Large intestine (tissue), 12 donors: ENCODE measurements around the gene BTBD7. TPM values are rescaled to one million over a fixed set of nuclear protein-coding genes. Genes with fewer than 3 reads are reported as not detected.
"Not testable (repeated sequence)": the region's sequence is repeated elsewhere in the genome, so short reads cannot be mapped to it uniquely, and the experiment has no call there.

Source experiments
- DNase-seq, 2 donors: peaks; one replicate each; pipeline versions ENCODE4 v3.0.0 to v3.0.0-alpha.2; 2013
- H3K27ac ChIP-seq: one replicate; pipeline ENCODE4 v1.5.1; 2013; ENCODE audit warnings: low read length
- H3K27me3 ChIP-seq: 2 replicates; pipeline ENCODE4 v1.6.1; 2013; ENCODE audit warnings: low read length; ENCODE audit not compliant: control insufficient read depth, insufficient read depth
- H3K36me3 ChIP-seq: 2 replicates; pipeline ENCODE4 v1.6.1; 2013; ENCODE audit warnings: low read length; ENCODE audit not compliant: control insufficient read depth, insufficient read depth
- H3K4me1 ChIP-seq: one replicate; pipeline ENCODE4 v1.6.1; 2013; ENCODE audit warnings: low read length; ENCODE audit not compliant: control insufficient read depth, insufficient read depth
- H3K4me3 ChIP-seq: one replicate; pipeline ENCODE4 v1.5.1; 2013; ENCODE audit warnings: low read length
- H3K9me3 ChIP-seq: one replicate; pipeline ENCODE4 v1.6.1; 2013; ENCODE audit warnings: mild to moderate bottlenecking, low read depth, low read length, moderate library complexity; ENCODE audit not compliant: control insufficient read depth
- WGBS: methylation state at CpG from one replicate; pipeline ENCODE4 v1.1.5; 2013; ENCODE audit warnings: low lambda C conversion rate; ENCODE audit not compliant: insufficient coverage; 5-methylcytosine and 5-hydroxymethylcytosine counted together
- long read RNA-seq, 11 donors: transcript quantifications; one replicate each; lab custom pipeline, GENCODE V29; 2026
- polyA plus RNA-seq: library from polyadenylated mRNA; unstranded; fragments of 120-200 nt; gene quantifications from one replicate; pipeline ENCODE4 v1.2.1, GENCODE V29; 2013

The BTBD7 gene
- polyA plus RNA-seq: 36.2 TPM
- long read RNA-seq, donor 1, partial matches to known transcripts: 7 of 8 reads
- long read RNA-seq, donor 1, other reads (novel, unspliced or antisense): 0 of 8 reads
- long read RNA-seq, donor 2, full-length matches to known transcripts: 6 of 6 reads
- long read RNA-seq, donor 2, partial matches to known transcripts: 0 of 6 reads
- long read RNA-seq, donor 2, other reads (novel, unspliced or antisense): 0 of 6 reads
- long read RNA-seq, donor 3: 0 reads
- long read RNA-seq, donor 4, full-length matches to known transcripts: 2 of 2 reads
- long read RNA-seq, donor 4, partial matches to known transcripts: 0 of 2 reads
- long read RNA-seq, donor 4, other reads (novel, unspliced or antisense): 0 of 2 reads
- long read RNA-seq, donor 5, full-length matches to known transcripts: 1 of 1 reads
- long read RNA-seq, donor 5, partial matches to known transcripts: 0 of 1 reads
- long read RNA-seq, donor 5, other reads (novel, unspliced or antisense): 0 of 1 reads
- long read RNA-seq, donor 6, full-length matches to known transcripts: 3 of 3 reads
- long read RNA-seq, donor 6, partial matches to known transcripts: 0 of 3 reads
- long read RNA-seq, donor 6, other reads (novel, unspliced or antisense): 0 of 3 reads
- long read RNA-seq, donor 7, partial matches to known transcripts: 7 of 7 reads
- long read RNA-seq, donor 7, other reads (novel, unspliced or antisense): 0 of 7 reads
- long read RNA-seq, donor 8, full-length matches to known transcripts: 1 of 1 reads
- long read RNA-seq, donor 8, partial matches to known transcripts: 0 of 1 reads
- long read RNA-seq, donor 8, other reads (novel, unspliced or antisense): 0 of 1 reads
- long read RNA-seq, donor 9, partial matches to known transcripts: 0 of 1 reads
- long read RNA-seq, donor 9, other reads (novel, unspliced or antisense): 0 of 1 reads
- long read RNA-seq, donor 10, full-length matches to known transcripts: 2 of 2 reads
- long read RNA-seq, donor 10, partial matches to known transcripts: 0 of 2 reads
- long read RNA-seq, donor 10, other reads (novel, unspliced or antisense): 0 of 2 reads
- long read RNA-seq, donor 11, partial matches to known transcripts: 0 of 1 reads
- long read RNA-seq, donor 11, other reads (novel, unspliced or antisense): 0 of 1 reads

DNA sequence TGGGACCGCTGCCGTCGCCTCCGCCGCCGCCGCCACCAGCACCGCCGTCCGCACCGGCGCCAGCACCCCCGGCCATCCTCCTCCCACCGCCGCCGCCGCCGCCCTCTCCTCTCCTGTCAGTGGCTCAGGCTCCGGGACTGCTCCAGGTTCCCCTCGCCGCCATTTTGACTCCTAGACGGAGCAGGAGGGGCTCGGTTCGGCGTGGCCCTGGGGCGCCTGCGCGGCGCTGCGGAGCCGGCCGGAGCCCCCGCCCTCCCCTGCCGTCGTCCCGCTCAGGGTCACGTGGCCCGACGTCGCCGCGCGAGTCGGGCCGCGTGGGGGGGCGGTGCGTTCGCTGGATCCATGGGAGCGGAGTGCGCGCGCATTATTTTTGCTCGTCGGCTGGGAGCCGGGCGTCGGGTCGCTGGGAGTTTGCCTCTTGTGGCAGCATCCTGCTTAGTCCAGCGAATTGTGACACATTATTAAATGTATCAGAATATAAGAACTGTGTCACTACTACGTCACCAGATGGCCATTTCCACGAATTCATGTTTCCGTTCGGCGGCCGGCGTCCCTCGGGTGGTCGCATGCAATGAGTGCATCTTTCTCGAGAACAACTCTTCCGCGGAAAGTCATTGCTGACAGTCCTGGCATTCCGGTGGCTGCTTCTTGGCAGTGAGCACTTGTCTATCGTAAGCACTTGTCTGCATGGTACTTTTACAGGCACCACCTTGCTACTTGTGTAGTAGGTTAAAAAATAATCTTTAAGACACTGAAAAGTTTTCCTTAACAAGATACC is at the start of gene BTBD7:
Gene BTBD7 (minus strand): TSS at position 184 of the 778 bp plus-strand sequence. CDS start 36,985 bp downstream, outside the sequence.
- Histone ChIP-seq H3K27me3 (no peaks in the 10 kb centered on the region), H3K36me3 (no peaks in the 10 kb centered on the region), H3K9me3 (peaks cover 3% of the 10 kb centered on the region), H3K4me3 (peak within 1 kb of the TSS; percentile 77), H3K27ac (peak within 1 kb of the TSS; percentile 90), H3K4me1 (peaks cover 15% of the 10 kb centered on the region)
- no CpG with 5 or more reads among the region's 74 CpGs for WGBS
- DNase-seq: peak; percentile 97

DNA sequence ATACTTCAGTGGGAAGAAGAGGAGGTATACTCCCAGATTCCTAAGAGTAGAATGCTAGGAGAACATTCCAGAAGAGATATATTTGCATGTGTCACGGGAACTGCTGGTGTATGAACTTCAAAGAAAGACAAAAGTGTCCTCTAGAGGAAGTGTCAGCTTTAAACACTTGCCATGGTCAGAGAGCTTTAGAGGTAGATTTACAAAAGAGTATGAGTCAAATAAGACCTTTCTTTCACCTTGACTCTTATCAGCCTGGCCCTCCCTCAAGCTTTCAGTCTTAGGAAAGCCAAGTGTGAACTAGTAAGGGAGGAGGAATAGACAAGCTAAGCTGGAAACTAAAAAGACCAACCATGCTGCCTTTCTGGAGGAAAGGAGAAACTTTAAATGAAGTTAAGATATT is 48.8 kb upstream of the BTBD7 start:
- no CpG with 5 or more reads among the region's 1 CpG for WGBS
- H3K9me3 ChIP-seq: no peaks in the 10 kb centered on the region
- H3K27me3 ChIP-seq: peaks cover 3% of the 10 kb centered on the region
- H3K36me3 ChIP-seq: no peaks in the 10 kb centered on the region
- no peaks in the 10 kb centered on the region for H3K4me1 ChIP-seq
- no peak overlapping the region for H3K4me3 ChIP-seq
- no peak for DNase-seq
- no peak overlapping the region for H3K27ac ChIP-seq

DNA sequence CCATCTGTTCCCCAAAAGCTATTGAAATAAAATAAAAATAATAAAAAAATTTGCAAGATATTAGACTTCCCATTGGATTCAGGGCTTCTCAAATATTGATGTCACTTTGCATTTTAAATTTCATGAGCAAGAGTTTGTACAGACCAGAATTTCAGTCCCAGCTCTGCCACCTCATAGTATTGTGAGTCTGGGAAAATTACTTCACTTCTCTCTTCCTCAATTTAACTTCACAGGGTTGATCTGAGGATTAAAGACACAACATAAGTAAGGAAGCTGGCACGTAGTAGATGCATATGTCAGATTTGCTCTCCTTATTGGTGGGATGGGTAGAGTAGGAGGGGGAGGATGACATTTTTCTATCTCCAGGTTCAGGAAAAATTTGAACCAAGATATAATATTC is 47.0 kb upstream of the BTBD7 start:
- Histone ChIP-seq H3K9me3 (no peaks in the 10 kb centered on the region), H3K27ac (no peak overlapping the region), H3K4me3 (no peak overlapping the region), H3K4me1 (no peaks in the 10 kb centered on the region), H3K27me3 (peaks cover 3% of the 10 kb centered on the region), H3K36me3 (no peaks in the 10 kb centered on the region)
- WGBS: no CpG with 5 or more reads among the region's 1 CpG
- DNase-seq: no peak

DNA sequence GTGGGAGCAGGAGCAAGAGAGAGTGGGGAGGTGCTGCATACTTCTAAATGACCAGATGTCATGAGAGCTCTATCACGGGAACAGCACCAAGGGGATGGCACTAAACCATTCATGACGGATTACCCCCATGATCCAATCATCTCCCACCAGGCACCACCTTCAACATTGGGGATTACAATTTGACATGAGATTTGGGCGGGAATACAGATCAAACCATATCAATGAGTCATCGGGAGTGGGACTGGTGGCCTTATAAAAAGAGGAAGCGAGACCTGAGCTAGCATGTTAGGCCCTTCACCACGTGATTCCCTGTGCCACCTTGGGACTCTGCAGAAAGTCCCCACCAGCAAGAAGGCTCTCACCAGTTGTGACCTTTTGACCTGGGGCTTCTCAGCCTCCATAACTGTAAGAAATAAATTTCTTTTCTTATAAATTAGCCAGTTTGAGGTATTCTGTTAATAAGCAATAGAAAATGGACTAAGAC is 42.9 kb upstream of the BTBD7 start:
- H3K27ac ChIP-seq: no peak overlapping the region
- no peak overlapping the region for H3K4me3 ChIP-seq
- no peak for DNase-seq
- no peaks in the 10 kb centered on the region for H3K9me3 ChIP-seq
- peaks cover 3% of the 10 kb centered on the region for H3K27me3 ChIP-seq
- H3K36me3 ChIP-seq: no peaks in the 10 kb centered on the region
- no CpG with 5 or more reads among the region's 6 CpGs for WGBS
- H3K4me1 ChIP-seq: no peaks in the 10 kb centered on the region

- no peaks in the 10 kb centered on the region for H3K27me3 ChIP-seq
- H3K9me3 ChIP-seq: no peaks in the 10 kb centered on the region
- H3K4me1 ChIP-seq: no peaks in the 10 kb centered on the region
- DNase-seq: no peak
- no peak overlapping the region for H3K27ac ChIP-seq
- no peak overlapping the region for H3K4me3 ChIP-seq
- H3K36me3 ChIP-seq: no peaks in the 10 kb centered on the region
- WGBS: no CpG with 5 or more reads among the region's 4 CpGs
These were observed 37.0 kb upstream of the BTBD7 start for GRCh38 chr14:93369713-93370266.

DNA sequence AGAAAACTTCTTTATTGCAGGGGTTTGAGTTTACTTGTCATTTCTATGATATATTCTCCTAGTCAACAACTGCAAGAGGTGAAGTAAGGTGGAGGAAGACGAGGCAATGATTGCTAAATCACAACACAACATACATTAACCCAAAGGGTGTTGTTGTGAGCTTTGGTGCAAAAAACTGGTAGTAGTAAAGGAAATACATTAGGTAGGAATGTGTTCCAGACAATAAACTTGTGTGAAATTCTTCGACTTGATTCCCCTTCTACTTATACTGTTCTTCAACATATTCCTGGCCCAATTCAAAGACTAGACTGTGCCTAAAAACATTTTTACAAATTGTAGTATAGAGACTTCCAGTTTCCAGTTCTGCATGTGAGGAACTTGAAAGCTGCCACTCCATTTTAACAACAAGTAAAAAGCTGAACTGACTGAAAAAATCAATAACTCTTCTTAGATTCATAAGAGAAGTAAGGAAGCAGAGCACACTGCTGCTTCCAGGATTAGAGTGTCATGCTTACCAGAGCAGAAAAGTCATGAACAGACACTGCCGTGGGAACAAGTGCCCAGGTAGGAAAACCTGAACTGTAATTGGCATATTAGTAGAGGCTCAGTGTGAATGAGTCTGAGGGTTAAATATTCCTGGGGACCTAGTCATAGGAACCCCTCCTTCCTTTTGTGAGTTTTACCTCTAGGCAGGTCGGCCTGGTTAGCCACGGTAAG is 36.3 kb upstream of the BTBD7 start:
- Histone ChIP-seq H3K4me3 (no peak overlapping the region), H3K27me3 (no peaks in the 10 kb centered on the region), H3K4me1 (no peaks in the 10 kb centered on the region), H3K27ac (no peak overlapping the region), H3K36me3 (no peaks in the 10 kb centered on the region), H3K9me3 (no peaks in the 10 kb centered on the region)
- WGBS: no CpG with 5 or more reads among the region's 5 CpGs
- no peak for DNase-seq

DNA sequence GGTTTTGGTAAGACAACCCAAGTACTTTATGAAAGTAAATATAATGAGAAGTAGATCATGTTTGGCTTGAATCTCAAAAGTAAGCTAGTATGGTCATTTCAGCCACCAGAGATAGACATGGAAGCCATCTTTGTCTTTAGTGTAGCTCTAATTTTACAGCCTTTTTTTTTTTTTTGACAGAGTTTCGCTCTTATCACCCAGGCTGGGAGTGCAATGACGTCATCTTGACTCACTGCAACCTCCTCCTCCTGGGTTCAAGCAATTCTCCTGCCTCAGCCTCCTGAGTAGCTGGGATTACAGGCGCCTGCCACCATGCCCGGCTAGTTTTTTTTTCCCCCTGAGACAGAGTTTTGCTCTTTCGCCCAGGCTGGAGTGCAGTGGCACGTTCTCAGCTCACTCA is 22.0 kb upstream of the BTBD7 start:
- not testable (repeated sequence) for H3K27me3 ChIP-seq, H3K36me3 ChIP-seq, H3K27ac ChIP-seq, H3K4me1 ChIP-seq, DNase-seq, H3K4me3 ChIP-seq, H3K9me3 ChIP-seq
- WGBS: no CpG with 5 or more reads among the region's 6 CpGs

GRCh38 chr14:93348292-93348691 is 15.5 kb upstream of the BTBD7 start:
- no CpG with 5 or more reads among the region's 5 CpGs for WGBS
- no peaks in the 10 kb centered on the region for H3K4me1 ChIP-seq

GRCh38 chr14:93347850-93348249 is 15.0 kb upstream of the BTBD7 start:
- Histone ChIP-seq H3K36me3 (no peaks in the 10 kb centered on the region), H3K9me3 (peaks cover 9% of the 10 kb centered on the region), H3K27ac (no peak overlapping the region), H3K27me3 (no peaks in the 10 kb centered on the region), H3K4me1 (no peaks in the 10 kb centered on the region), H3K4me3 (no peak overlapping the region)
- 100% methylated on average over 3 of the region's 8 CpGs for WGBS
- DNase-seq: no peak

More at GRCh38 chr14:93348292-93348691, 15.5 kb upstream of the BTBD7 start:
- no peaks in the 10 kb centered on the region for H3K36me3 ChIP-seq
- no peak overlapping the region for H3K27ac ChIP-seq
- DNase-seq: no peak
- H3K4me3 ChIP-seq: no peak overlapping the region
- peaks cover 9% of the 10 kb centered on the region for H3K9me3 ChIP-seq
- no peaks in the 10 kb centered on the region for H3K27me3 ChIP-seq
